Measurements from ENCODE around the gene VSTM4.

Gene VSTM4

GRCh38 chr10:49141541-49142332 lies 26.4 kb upstream of the VSTM4 start:
- Histone ChIP-seq H3K4me1 (ENCODE audit: insufficient read depth, low read length) (peaks cover 14% of the 10 kb centered on the region; the same call in 1 of the 2 replicates), H3K27ac (ENCODE audit: low read length) (no peak overlapping the region)

GRCh38 chr10:49140304-49141177 lies 25.2 kb upstream of the VSTM4 start:
- H3K4me3 ChIP-seq (ENCODE audit: low read length) = no peak overlapping the region
- no peaks in the 10 kb centered on the region for H3K27me3 ChIP-seq (ENCODE audit: insufficient read depth, low read length)
- H3K9ac ChIP-seq (ENCODE audit: low read depth, low read length) = no peak overlapping the region
- no peak overlapping the region for H3K27ac ChIP-seq (ENCODE audit: low read length)
- H3K36me3 ChIP-seq (ENCODE audit: insufficient read depth, low read depth, low read length) = no peaks in the 10 kb centered on the region
- peaks cover 14% of the 10 kb centered on the region; the same call in 1 of the 2 replicates for H3K4me1 ChIP-seq (ENCODE audit: insufficient read depth, low read length)
- no peaks in the 10 kb centered on the region; the same call in 1 of the 2 replicates for H3K9me3 ChIP-seq (ENCODE audit: insufficient read depth, low read depth, low read length)

More at GRCh38 chr10:49141541-49142332, 26.4 kb upstream of the VSTM4 start:
- no peak overlapping the region for H3K4me3 ChIP-seq (ENCODE audit: low read length)
- no peaks in the 10 kb centered on the region for H3K36me3 ChIP-seq (ENCODE audit: insufficient read depth, low read depth, low read length)
- no peaks in the 10 kb centered on the region for H3K9me3 ChIP-seq (ENCODE audit: insufficient read depth, low read depth, low read length)
- no peak overlapping the region for H3K9ac ChIP-seq (ENCODE audit: low read depth, low read length)
- no peaks in the 10 kb centered on the region for H3K27me3 ChIP-seq (ENCODE audit: insufficient read depth, low read length)

GRCh38 chr10:49139846-49140195 lies 24.5 kb upstream of the VSTM4 start:
- no peaks in the 10 kb centered on the region for H3K36me3 ChIP-seq (ENCODE audit: insufficient read depth, low read depth, low read length)
- H3K4me1 ChIP-seq (ENCODE audit: insufficient read depth, low read length) = peaks cover 14% of the 10 kb centered on the region; the same call in 1 of the 2 replicates
- H3K27ac ChIP-seq (ENCODE audit: low read length) = no peak overlapping the region
- no peaks in the 10 kb centered on the region; the same call in 1 of the 2 replicates for H3K9me3 ChIP-seq (ENCODE audit: insufficient read depth, low read depth, low read length)
- H3K4me3 ChIP-seq (ENCODE audit: low read length) = no peak overlapping the region
- H3K27me3 ChIP-seq (ENCODE audit: insufficient read depth, low read length) = no peaks in the 10 kb centered on the region
- no peak overlapping the region for H3K9ac ChIP-seq (ENCODE audit: low read depth, low read length)

GRCh38 chr10:49139028-49139845 lies 23.9 kb upstream of the VSTM4 start:
- peaks cover 14% of the 10 kb centered on the region; the same call in 1 of the 2 replicates for H3K4me1 ChIP-seq (ENCODE audit: insufficient read depth, low read length)
- H3K27me3 ChIP-seq (ENCODE audit: insufficient read depth, low read length) = no peaks in the 10 kb centered on the region
- H3K4me3 ChIP-seq (ENCODE audit: low read length) = no peak overlapping the region
- H3K9ac ChIP-seq (ENCODE audit: low read depth, low read length) = no peak overlapping the region
- no peak overlapping the region for H3K27ac ChIP-seq (ENCODE audit: low read length)
- H3K9me3 ChIP-seq (ENCODE audit: insufficient read depth, low read depth, low read length) = no peaks in the 10 kb centered on the region; the same call in 1 of the 2 replicates
- H3K36me3 ChIP-seq (ENCODE audit: insufficient read depth, low read depth, low read length) = no peaks in the 10 kb centered on the region

- Histone ChIP-seq H3K9ac (ENCODE audit: low read depth, low read length) (no peak overlapping the region), H3K36me3 (ENCODE audit: insufficient read depth, low read depth, low read length) (no peaks in the 10 kb centered on the region)
Measured at GRCh38 chr10:49138361-49138891, 23.1 kb upstream of the VSTM4 start.

GRCh38 chr10:49136525-49136924 lies 21.2 kb upstream of the VSTM4 start:
- Histone ChIP-seq H3K9ac (ENCODE audit: low read depth, low read length) (no peak overlapping the region), H3K27ac (ENCODE audit: low read length) (no peak overlapping the region), H3K36me3 (ENCODE audit: insufficient read depth, low read depth, low read length) (no peaks in the 10 kb centered on the region), H3K4me1 (ENCODE audit: insufficient read depth, low read length) (no peaks in the 10 kb centered on the region), H3K9me3 (ENCODE audit: insufficient read depth, low read depth, low read length) (no peaks in the 10 kb centered on the region; the same call in 1 of the 2 replicates), H3K27me3 (ENCODE audit: insufficient read depth, low read length) (no peaks in the 10 kb centered on the region), H3K4me3 (ENCODE audit: low read length) (no peak overlapping the region)

More at GRCh38 chr10:49138361-49138891, 23.1 kb upstream of the VSTM4 start:
- H3K27me3 ChIP-seq (ENCODE audit: insufficient read depth, low read length) = no peaks in the 10 kb centered on the region
- no peaks in the 10 kb centered on the region; the same call in 1 of the 2 replicates for H3K9me3 ChIP-seq (ENCODE audit: insufficient read depth, low read depth, low read length)
- H3K27ac ChIP-seq (ENCODE audit: low read length) = no peak overlapping the region
- H3K4me3 ChIP-seq (ENCODE audit: low read length) = no peak overlapping the region
- peaks cover 9% of the 10 kb centered on the region; the same call in 1 of the 2 replicates for H3K4me1 ChIP-seq (ENCODE audit: insufficient read depth, low read length)

GRCh38 chr10:49135575-49136313 lies 20.4 kb upstream of the VSTM4 start:
- no peak overlapping the region for H3K4me3 ChIP-seq (ENCODE audit: low read length)
- H3K4me1 ChIP-seq (ENCODE audit: insufficient read depth, low read length) = no peaks in the 10 kb centered on the region
- no peaks in the 10 kb centered on the region for H3K27me3 ChIP-seq (ENCODE audit: insufficient read depth, low read length)
- no peak overlapping the region for H3K9ac ChIP-seq (ENCODE audit: low read depth, low read length)
- H3K36me3 ChIP-seq (ENCODE audit: insufficient read depth, low read depth, low read length) = no peaks in the 10 kb centered on the region
- no peak overlapping the region for H3K27ac ChIP-seq (ENCODE audit: low read length)
- H3K9me3 ChIP-seq (ENCODE audit: insufficient read depth, low read depth, low read length) = no peaks in the 10 kb centered on the region; the same call in 1 of the 2 replicates

GRCh38 chr10:49134327-49134726 lies 19.0 kb upstream of the VSTM4 start:
- Histone ChIP-seq H3K27me3 (ENCODE audit: insufficient read depth, low read length) (no peaks in the 10 kb centered on the region), H3K9me3 (ENCODE audit: insufficient read depth, low read depth, low read length) (no peaks in the 10 kb centered on the region; the same call in 1 of the 2 replicates), H3K4me3 (ENCODE audit: low read length) (no peak overlapping the region), H3K27ac (ENCODE audit: low read length) (no peak overlapping the region), H3K9ac (ENCODE audit: low read depth, low read length) (no peak overlapping the region), H3K36me3 (ENCODE audit: insufficient read depth, low read depth, low read length) (no peaks in the 10 kb centered on the region), H3K4me1 (ENCODE audit: insufficient read depth, low read length) (no peaks in the 10 kb centered on the region)

- H3K9me3 ChIP-seq (ENCODE audit: insufficient read depth, low read depth, low read length) = no peaks in the 10 kb centered on the region; the same call in 1 of the 2 replicates
- H3K27me3 ChIP-seq (ENCODE audit: insufficient read depth, low read length) = no peaks in the 10 kb centered on the region
- H3K4me1 ChIP-seq (ENCODE audit: insufficient read depth, low read length) = no peaks in the 10 kb centered on the region
- no peak within 1 kb of the TSS for H3K27ac ChIP-seq (ENCODE audit: low read length)
- no peak within 1 kb of the TSS for H3K9ac ChIP-seq (ENCODE audit: low read depth, low read length)
- no peaks in the 10 kb centered on the region for H3K36me3 ChIP-seq (ENCODE audit: insufficient read depth, low read depth, low read length)
- no peak within 1 kb of the TSS for H3K4me3 ChIP-seq (ENCODE audit: low read length)
Measured at GRCh38 chr10:49133706-49134248, 18.5 kb upstream of the VSTM4 start, which contains the start of gene FAM170B. Gene FAM170B, minus strand, starts transcription at chr10:49134021. Its CDS starts 103 bp downstream, at chr10:49133918.

- Histone ChIP-seq H3K36me3 (ENCODE audit: insufficient read depth, low read depth, low read length) (no peaks in the 10 kb centered on the region), H3K4me1 (ENCODE audit: insufficient read depth, low read length) (no peaks in the 10 kb centered on the region), H3K4me3 (ENCODE audit: low read length) (no peak overlapping the region), H3K9ac (ENCODE audit: low read depth, low read length) (no peak overlapping the region), H3K27me3 (ENCODE audit: insufficient read depth, low read length) (no peaks in the 10 kb centered on the region), H3K27ac (ENCODE audit: low read length) (no peak overlapping the region), H3K9me3 (ENCODE audit: insufficient read depth, low read depth, low read length) (no peaks in the 10 kb centered on the region; the same call in 1 of the 2 replicates)
Measured at GRCh38 chr10:49132362-49132737, 17.0 kb upstream of the VSTM4 start.

Data from iPS-20b (cell line).